Measurements from ENCODE around the gene DHCR24. TPM values are rescaled to one million over a fixed set of nuclear protein-coding genes. Genes with fewer than 3 reads are reported as not detected.

Gene DHCR24
- total and polyA plus RNA-seq, 2 of the 13 experiments (the other 11 are each of a cell fraction or from before 2014, with no cell fraction given) = 374 to 448 TPM

DNA sequence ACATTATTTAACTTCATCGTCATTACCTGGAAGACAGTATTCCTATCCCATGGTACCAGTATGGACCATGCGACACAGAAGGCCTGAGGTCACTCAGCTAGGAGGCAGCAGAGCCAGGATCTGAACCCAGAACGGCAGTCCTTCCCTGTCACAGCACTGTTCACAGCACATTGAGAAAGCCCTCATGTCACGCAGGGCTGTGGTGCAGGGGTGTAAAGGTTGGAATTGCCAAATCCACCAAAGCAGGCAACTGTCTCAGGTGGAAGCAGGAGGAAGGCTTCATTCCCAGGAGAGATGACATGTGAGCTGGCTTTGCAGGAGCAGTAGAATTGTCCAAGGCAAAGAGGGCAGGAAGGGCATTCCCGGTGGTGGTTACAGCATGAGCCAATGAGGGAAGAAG, 75.9 kb downstream of the DHCR24 start:
- ATAC-seq = no peak
- BruUV-seq (replicated peaks) = no TSS peak
- Histone ChIP-seq H3K27ac (ENCODE audit: extremely low read length, insufficient read depth, low read length) (no peak overlapping the region), H3K79me2 (ENCODE audit: insufficient read depth, low read length) (no peaks in the 10 kb centered on the region), H3K36me3 (replicated peaks in 1 of 2; ENCODE audit: control insufficient read depth in 1 of 2, insufficient read depth in 2 of 2, low read length in 2 of 2) (no peaks in the 10 kb centered on the region), H3K9ac (ENCODE audit: insufficient read depth, low read depth, low read length) (no peak overlapping the region), H3K4me1 (ENCODE audit: insufficient read depth, low read length) (peaks cover 46% of the 10 kb centered on the region), H3K4me3 (replicated peaks in 1 of 3; ENCODE audit: insufficient read depth in 1 of 3, low read depth in 2 of 3, low read length in 3 of 3) (no peak overlapping the region), H4K20me1 (ENCODE audit: insufficient read depth, low read length) (no peaks in the 10 kb centered on the region), H3K27me3 (ENCODE audit: control insufficient read depth in 1 of 2, insufficient read depth in 2 of 2, low read length in 2 of 2) (peaks cover 3 to 31% of the 10 kb centered on the region in 2 experiments; a peak in 3 of 5 replicates), H3K9me3 (ENCODE audit: low read length) (no peaks in the 10 kb centered on the region), H3K4me2 (ENCODE audit: low read depth, low read length) (no peak overlapping the region), H2AFZ (ENCODE audit: low read length) (no peak overlapping the region)
- in situ Hi-C loops (cut with HindIII; ENCODE audit: extremely low pct_ligation_motif_present, low pct_unique_long_range_greater_than_20kb) = loop anchor here (5.0 to 10.0 kb wide), 2 partner anchors 139 to 184 kb away; partner anchors contain the start of gene BSND
- 27% methylated on average over 5 of the region's 5 CpGs for WGBS (ENCODE audit: low lambda C conversion rate)
- TF ChIP-seq CEBPB (IDR thresholded peaks at IDR 0.05; ENCODE audit: borderline replicate concordance, low read depth, low read length) (0 out of 2 replicates have a peak, but pooled peaks have one; percentile 3), FOXK1 (CRISPR knock-in tag; IDR thresholded peaks at IDR 0.05; ENCODE audit: borderline replicate concordance, low read depth) (no peak)
- DNase-seq (ENCODE audit: low spot score) = no peak
- intact Hi-C loops (cut with micrococcal nuclease; ENCODE audit: unreplicated experiment) = no loop called here
- ChIA-PET POLR2A (interaction anchor here (0.6 to 1.7 kb wide), 2 partner anchors 108 to 404 kb away, joined by 3 to 4 read pairs; no protein-coding TSS in a partner anchor), CTCF (ENCODE audit: low intra/inter-chr PET ratio, low total read pairs) (interaction anchor here (1.5 to 1.6 kb wide), 2 partner anchors 17 to 139 kb away, joined by 4 to 14 read pairs; no protein-coding TSS in a partner anchor)
- FAIRE-seq = no peak

DNA sequence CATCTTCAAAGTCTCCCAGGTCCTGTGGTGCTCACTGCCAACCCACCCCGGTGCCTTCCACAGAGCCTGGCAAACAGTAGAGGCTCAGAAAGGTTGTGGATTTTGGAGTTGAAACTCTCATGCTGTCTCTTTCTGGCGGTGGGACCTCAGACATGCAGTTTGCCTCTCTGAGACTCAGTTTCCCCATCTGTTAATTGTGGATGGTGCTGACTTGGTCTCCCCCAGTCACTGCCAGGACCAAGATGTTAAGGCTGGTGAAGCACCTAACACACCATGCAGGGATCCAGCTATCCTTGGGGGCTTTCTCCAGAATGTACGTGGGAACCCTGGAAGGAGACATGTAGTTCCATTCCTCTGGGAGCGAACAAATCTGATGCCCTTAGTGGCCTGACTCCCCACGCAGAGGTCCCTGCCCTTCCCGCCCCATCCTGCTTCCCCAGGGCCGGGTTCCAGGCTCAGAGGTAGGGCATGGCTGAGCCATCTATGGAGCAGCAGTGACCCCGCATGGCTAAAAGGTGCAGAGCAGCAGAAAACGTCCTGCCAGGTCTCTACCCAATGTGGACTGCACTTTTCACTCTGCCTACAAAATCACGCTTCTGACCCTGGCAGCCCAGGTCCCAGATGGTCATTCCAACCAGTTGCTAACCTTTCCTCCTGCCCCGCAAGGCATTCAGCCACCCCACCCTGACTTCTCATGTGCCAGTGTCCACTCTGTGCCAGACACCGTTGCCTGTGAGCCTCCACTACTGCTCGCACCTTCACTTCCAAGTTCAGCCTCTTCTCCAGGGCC, 76.6 kb downstream of the DHCR24 start:
- WGBS (ENCODE audit: low lambda C conversion rate) = 12% methylated on average over 9 of the region's 13 CpGs
- Histone ChIP-seq H3K36me3 (replicated peaks in 1 of 2; ENCODE audit: control insufficient read depth in 1 of 2, insufficient read depth in 2 of 2, low read length in 2 of 2) (no peaks in the 10 kb centered on the region), H3K4me2 (ENCODE audit: low read depth, low read length) (peak overlapping the region; percentile 42), H3K27ac (ENCODE audit: extremely low read length, insufficient read depth, low read length) (no peak overlapping the region), H3K27me3 (ENCODE audit: control insufficient read depth in 1 of 2, insufficient read depth in 2 of 2, low read length in 2 of 2) (peaks cover 3 to 27% of the 10 kb centered on the region in 2 experiments; a peak in 3 of 5 replicates), H3K79me2 (ENCODE audit: insufficient read depth, low read length) (no peaks in the 10 kb centered on the region), H4K20me1 (ENCODE audit: insufficient read depth, low read length) (no peaks in the 10 kb centered on the region), H3K4me3 (replicated peaks in 1 of 3; ENCODE audit: insufficient read depth in 1 of 3, low read depth in 2 of 3, low read length in 3 of 3) (no peak overlapping the region; a peak in 1 of 6 replicates), H3K9ac (ENCODE audit: insufficient read depth, low read depth, low read length) (no peak overlapping the region), H3K4me1 (ENCODE audit: insufficient read depth, low read length) (peaks cover 46% of the 10 kb centered on the region), H2AFZ (ENCODE audit: low read length) (no peak overlapping the region), H3K9me3 (ENCODE audit: low read length) (no peaks in the 10 kb centered on the region)
- ATAC-seq (peak; percentile 93), FAIRE-seq (peak; percentile 88), DNase-seq (ENCODE audit: low spot score) (peak; percentile 42)
- ChIA-PET CTCF (ENCODE audit: low intra/inter-chr PET ratio, low total read pairs) (interaction anchor here (1.5 to 1.6 kb wide), 2 partner anchors 16 to 138 kb away, joined by 4 to 14 read pairs; no protein-coding TSS in a partner anchor), POLR2A (interaction anchor here (0.6 to 1.7 kb wide), 2 partner anchors 109 to 403 kb away, joined by 3 to 4 read pairs; no protein-coding TSS in a partner anchor)
- in situ Hi-C loops (cut with HindIII; ENCODE audit: extremely low pct_ligation_motif_present, low pct_unique_long_range_greater_than_20kb) (loop anchor here (5.0 to 10.0 kb wide), 2 partner anchors 138 to 184 kb away; partner anchors contain the start of gene BSND), intact Hi-C loops (cut with micrococcal nuclease; ENCODE audit: unreplicated experiment) (loop anchor here (1.0 kb wide), 1 partner anchor 138 kb away; no protein-coding TSS in a partner anchor)
- BruUV-seq (replicated peaks) = no TSS peak
- no peak for TF ChIP-seq ZFP36L2 (CRISPR knock-in tag; IDR thresholded peaks at IDR 0.05)
- TF ChIP-seq GPN1 (CRISPR knock-in tag; IDR thresholded peaks at IDR 0.05; ENCODE audit: borderline replicate concordance) = no peak
- 0 out of 2 replicates have a peak, but pooled peaks have one; percentile 38 for TF ChIP-seq RELA (CRISPR knock-in tag; IDR thresholded peaks at IDR 0.05)
- TF ChIP-seq ETV6 (CRISPR knock-in tag; conservative IDR thresholded peaks at IDR 0.05) = no peak
- TF ChIP-seq ZNF331 (CRISPR knock-in tag; IDR thresholded peaks at IDR 0.05) = no peak
- TF ChIP-seq, protein P1, sequence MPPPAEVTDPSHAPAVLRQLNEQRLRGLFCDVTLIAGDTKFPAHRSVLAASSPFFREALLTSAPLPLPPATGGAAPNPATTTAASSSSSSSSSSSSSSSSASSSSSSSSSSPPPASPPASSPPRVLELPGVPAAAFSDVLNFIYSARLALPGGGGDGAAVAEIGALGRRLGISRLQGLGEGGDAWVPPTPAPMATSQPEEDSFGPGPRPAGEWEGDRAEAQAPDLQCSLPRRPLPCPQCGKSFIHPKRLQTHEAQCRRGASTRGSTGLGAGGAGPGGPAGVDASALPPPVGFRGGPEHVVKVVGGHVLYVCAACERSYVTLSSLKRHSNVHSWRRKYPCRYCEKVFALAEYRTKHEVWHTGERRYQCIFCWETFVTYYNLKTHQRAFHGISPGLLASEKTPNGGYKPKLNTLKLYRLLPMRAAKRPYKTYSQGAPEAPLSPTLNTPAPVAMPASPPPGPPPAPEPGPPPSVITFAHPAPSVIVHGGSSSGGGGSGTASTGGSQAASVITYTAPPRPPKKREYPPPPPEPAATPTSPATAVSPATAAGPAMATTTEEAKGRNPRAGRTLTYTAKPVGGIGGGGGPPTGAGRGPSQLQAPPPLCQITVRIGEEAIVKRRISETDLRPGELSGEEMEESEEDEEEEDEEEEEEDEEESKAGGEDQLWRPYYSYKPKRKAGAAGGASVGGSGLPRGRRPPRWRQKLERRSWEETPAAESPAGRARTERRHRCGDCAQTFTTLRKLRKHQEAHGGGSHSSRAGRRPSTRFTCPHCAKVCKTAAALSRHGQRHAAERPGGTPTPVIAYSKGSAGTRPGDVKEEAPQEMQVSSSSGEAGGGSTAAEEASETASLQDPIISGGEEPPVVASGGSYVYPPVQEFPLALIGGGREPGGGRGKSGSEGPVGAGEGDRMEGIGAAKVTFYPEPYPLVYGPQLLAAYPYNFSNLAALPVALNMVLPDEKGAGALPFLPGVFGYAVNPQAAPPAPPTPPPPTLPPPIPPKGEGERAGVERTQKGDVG (CRISPR knock-in tag; IDR thresholded peaks at IDR 0.05; ENCODE audit: borderline replicate concordance) = 0 out of 2 replicates have a peak, but pooled peaks have one; percentile 43
- TF ChIP-seq ZNF619 (CRISPR knock-in tag; IDR thresholded peaks at IDR 0.05) = 0 out of 2 replicates have a peak, but pooled peaks have one; percentile 23

All from HepG2 (cell line).